ENCODE measurements around the gene MAPK6. TPM values are rescaled to one million over a fixed set of nuclear protein-coding genes. Genes with fewer than 3 reads are reported as not detected.

The MAPK6 gene
- total RNA-seq, 1 donor from 2014 or later, result 98.2 TPM

DNA sequence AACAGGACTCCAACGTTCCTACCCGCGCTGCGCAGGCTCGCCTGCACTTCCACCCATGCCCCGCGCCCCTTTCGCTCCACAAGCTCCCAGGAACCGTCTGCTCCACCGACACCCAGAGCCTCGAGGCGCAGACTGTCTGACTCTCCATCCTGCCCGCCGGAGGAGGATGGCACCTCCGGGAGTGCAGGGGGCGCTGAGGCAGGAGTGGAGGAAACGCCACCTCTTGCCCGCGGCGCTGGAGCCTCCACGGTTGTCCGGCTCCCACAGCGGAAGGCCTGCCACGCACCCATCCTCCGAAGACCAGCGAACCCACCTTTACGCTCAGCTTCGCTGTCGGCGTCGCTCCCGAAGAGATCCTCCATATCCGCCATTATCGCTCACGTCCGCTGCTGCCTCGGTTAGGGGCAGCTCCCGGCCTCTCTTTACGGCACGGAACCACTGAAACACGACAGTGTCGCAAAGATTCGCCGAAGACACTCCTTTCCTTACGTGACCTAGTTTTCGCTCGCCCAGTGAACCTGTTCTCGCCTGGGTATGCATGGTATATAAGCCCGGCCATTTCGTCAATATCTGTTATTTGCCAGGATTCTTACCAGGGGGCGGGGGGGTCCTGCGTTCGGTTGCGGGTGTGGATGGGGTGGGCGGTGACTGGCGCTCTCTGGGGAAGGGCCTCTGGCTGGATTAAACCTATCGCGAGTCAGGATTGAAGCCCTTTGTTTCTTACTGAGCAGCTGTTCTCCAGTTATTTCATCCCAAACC is 47.5 kb upstream of the MAPK6 start, which contains the start of gene LEO1:
Gene LEO1, minus strand, starts transcription at position 404 of the 759 bp plus-strand sequence. Its CDS starts 33 bp downstream, at position 371.
- peak within 1 kb of the TSS; percentile 89 for H3K4me2 ChIP-seq (ENCODE audit: low read length)
- peaks cover 7% of the 10 kb centered on the region for H3K4me1 Mint-ChIP-seq (ENCODE audit: low read depth, unreplicated experiment)
- H3K9me3 Mint-ChIP-seq (ENCODE audit: unreplicated experiment), result peaks cover 2% of the 10 kb centered on the region
- H3K27me3 Mint-ChIP-seq (ENCODE audit: low read depth, unreplicated experiment), result no peaks in the 10 kb centered on the region
- H3K4me3 Mint-ChIP-seq (ENCODE audit: unreplicated experiment), result peak within 1 kb of the TSS; percentile 96
- no peaks in the 10 kb centered on the region for H3K36me3 ChIP-seq (ENCODE audit: insufficient read depth, low read length)
- peaks cover 6% of the 10 kb centered on the region for H3K36me3 Mint-ChIP-seq (ENCODE audit: low read depth, unreplicated experiment)
- peak within 1 kb of the TSS; percentile 76 for H3K4me3 ChIP-seq (ENCODE audit: insufficient read depth, low read depth, low read length)
- FAIRE-seq (peak; percentile 66), DNase-seq (ENCODE audit: low read depth) (peak; percentile 99)
- peaks cover 19% of the 10 kb centered on the region for H4K20me1 ChIP-seq (ENCODE audit: insufficient read depth, low read length)
- TF ChIP-seq EZH2 (IDR thresholded peaks at IDR 0.05; ENCODE audit: insufficient read depth, low read length), result no peak
- peak within 1 kb of the TSS; percentile 86 for H3K27ac ChIP-seq (ENCODE audit: low read depth, low read length)
- H3K9ac ChIP-seq (ENCODE audit: low read length), result peak within 1 kb of the TSS; percentile 89
- H3K79me2 ChIP-seq (ENCODE audit: insufficient read depth, low read length), result peaks cover 51% of the 10 kb centered on the region
- H2AFZ ChIP-seq (ENCODE audit: low read depth, low read length), result peak within 1 kb of the TSS; percentile 95
- no peaks in the 10 kb centered on the region for H3K27me3 ChIP-seq (ENCODE audit: insufficient read depth, low read length)
- peaks cover 6% of the 10 kb centered on the region for H3K4me1 ChIP-seq (ENCODE audit: insufficient read depth, low read length)
- peak within 1 kb of the TSS; percentile 87 for H3K27ac Mint-ChIP-seq (ENCODE audit: unreplicated experiment)
- H3K9me3 ChIP-seq (ENCODE audit: insufficient read depth, low read depth, low read length), result no peaks in the 10 kb centered on the region

DNA sequence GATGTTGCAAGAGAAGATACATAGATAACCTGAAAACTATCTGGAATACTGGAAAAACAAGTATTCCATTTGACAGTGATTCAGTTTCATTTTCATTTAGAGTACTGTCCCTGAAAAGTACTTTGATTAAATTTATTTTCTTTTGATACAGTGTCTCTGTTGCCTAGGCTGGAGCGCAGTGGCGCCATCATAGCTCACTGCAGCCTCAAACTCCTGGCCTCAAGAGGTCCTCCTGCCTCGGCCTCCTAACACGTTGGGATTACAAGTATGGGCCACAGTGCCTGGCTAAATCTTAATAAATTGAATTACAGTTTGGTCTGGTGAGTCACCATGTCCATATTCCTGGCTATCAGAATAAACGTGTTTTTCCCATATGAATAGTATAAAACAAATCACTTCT is 45.8 kb upstream of the MAPK6 start:
- H3K27me3 ChIP-seq (ENCODE audit: insufficient read depth, low read length), result no peaks in the 10 kb centered on the region
- no peak overlapping the region for H3K27ac ChIP-seq (ENCODE audit: low read depth, low read length)
- no peak for FAIRE-seq
- peaks cover 7% of the 10 kb centered on the region for H3K4me1 Mint-ChIP-seq (ENCODE audit: low read depth, unreplicated experiment)
- H3K27ac Mint-ChIP-seq (ENCODE audit: unreplicated experiment), result no peak overlapping the region
- H3K36me3 Mint-ChIP-seq (ENCODE audit: low read depth, unreplicated experiment), result peaks cover 4% of the 10 kb centered on the region
- H3K79me2 ChIP-seq (ENCODE audit: insufficient read depth, low read length), result peaks cover 34% of the 10 kb centered on the region
- no peaks in the 10 kb centered on the region for H3K9me3 Mint-ChIP-seq (ENCODE audit: unreplicated experiment)
- no peak overlapping the region for H3K4me2 ChIP-seq (ENCODE audit: low read length)
- no peak for DNase-seq (ENCODE audit: low read depth)
- H3K9ac ChIP-seq (ENCODE audit: low read length), result no peak overlapping the region
- peak overlapping the region; percentile 68 for H3K4me3 Mint-ChIP-seq (ENCODE audit: unreplicated experiment)
- TF ChIP-seq, protein P1, sequence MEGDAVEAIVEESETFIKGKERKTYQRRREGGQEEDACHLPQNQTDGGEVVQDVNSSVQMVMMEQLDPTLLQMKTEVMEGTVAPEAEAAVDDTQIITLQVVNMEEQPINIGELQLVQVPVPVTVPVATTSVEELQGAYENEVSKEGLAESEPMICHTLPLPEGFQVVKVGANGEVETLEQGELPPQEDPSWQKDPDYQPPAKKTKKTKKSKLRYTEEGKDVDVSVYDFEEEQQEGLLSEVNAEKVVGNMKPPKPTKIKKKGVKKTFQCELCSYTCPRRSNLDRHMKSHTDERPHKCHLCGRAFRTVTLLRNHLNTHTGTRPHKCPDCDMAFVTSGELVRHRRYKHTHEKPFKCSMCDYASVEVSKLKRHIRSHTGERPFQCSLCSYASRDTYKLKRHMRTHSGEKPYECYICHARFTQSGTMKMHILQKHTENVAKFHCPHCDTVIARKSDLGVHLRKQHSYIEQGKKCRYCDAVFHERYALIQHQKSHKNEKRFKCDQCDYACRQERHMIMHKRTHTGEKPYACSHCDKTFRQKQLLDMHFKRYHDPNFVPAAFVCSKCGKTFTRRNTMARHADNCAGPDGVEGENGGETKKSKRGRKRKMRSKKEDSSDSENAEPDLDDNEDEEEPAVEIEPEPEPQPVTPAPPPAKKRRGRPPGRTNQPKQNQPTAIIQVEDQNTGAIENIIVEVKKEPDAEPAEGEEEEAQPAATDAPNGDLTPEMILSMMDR (IDR thresholded peaks at IDR 0.05; ENCODE audit: insufficient read depth, low read depth, low read length), result no peak
- no peak for TF ChIP-seq EZH2 (IDR thresholded peaks at IDR 0.05; ENCODE audit: insufficient read depth, low read length)
- no peaks in the 10 kb centered on the region for H3K9me3 ChIP-seq (ENCODE audit: insufficient read depth, low read depth, low read length)
- no peak overlapping the region for H2AFZ ChIP-seq (ENCODE audit: low read depth, low read length)
- H3K27me3 Mint-ChIP-seq (ENCODE audit: low read depth, unreplicated experiment), result no peaks in the 10 kb centered on the region
- peaks cover 6% of the 10 kb centered on the region for H3K4me1 ChIP-seq (ENCODE audit: insufficient read depth, low read length)
- no peak overlapping the region for H3K4me3 ChIP-seq (ENCODE audit: insufficient read depth, low read depth, low read length)
- H4K20me1 ChIP-seq (ENCODE audit: insufficient read depth, low read length), result peaks cover 19% of the 10 kb centered on the region
- H3K36me3 ChIP-seq (ENCODE audit: insufficient read depth, low read length), result no peaks in the 10 kb centered on the region

DNA sequence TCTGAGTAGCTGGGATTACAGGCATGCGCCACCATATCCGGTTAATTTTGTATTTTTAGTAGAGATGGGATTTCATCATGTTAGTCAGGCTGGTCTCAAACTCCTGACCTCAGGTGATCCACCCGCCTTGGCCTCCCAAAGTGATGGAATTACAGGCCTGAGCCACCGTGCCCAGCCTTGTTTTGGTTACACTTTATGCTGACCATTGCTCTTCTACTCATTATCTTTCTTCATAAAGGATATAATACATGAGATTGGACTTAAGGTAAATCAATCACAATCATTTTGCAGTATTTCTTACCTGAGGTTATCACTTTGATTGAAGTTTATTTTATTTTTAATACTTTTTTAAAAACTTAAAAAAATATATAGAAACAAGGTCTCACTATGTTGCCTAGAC is 45.2 kb upstream of the MAPK6 start:
- peaks cover 4% of the 10 kb centered on the region for H3K36me3 Mint-ChIP-seq (ENCODE audit: low read depth, unreplicated experiment)
- no peak for DNase-seq (ENCODE audit: low read depth)
- Histone ChIP-seq H3K4me1 (ENCODE audit: insufficient read depth, low read length) (peaks cover 6% of the 10 kb centered on the region), H3K27me3 (ENCODE audit: insufficient read depth, low read length) (no peaks in the 10 kb centered on the region), H3K27ac (ENCODE audit: low read depth, low read length) (no peak overlapping the region), H3K79me2 (ENCODE audit: insufficient read depth, low read length) (peaks cover 29% of the 10 kb centered on the region), H3K9me3 (ENCODE audit: insufficient read depth, low read depth, low read length) (no peaks in the 10 kb centered on the region), H4K20me1 (ENCODE audit: insufficient read depth, low read length) (peaks cover 19% of the 10 kb centered on the region), H3K4me3 (ENCODE audit: insufficient read depth, low read depth, low read length) (no peak overlapping the region), H2AFZ (ENCODE audit: low read depth, low read length) (no peak overlapping the region), H3K9ac (ENCODE audit: low read length) (no peak overlapping the region), H3K4me2 (ENCODE audit: low read length) (no peak overlapping the region), H3K36me3 (ENCODE audit: insufficient read depth, low read length) (no peaks in the 10 kb centered on the region)
- H3K9me3 Mint-ChIP-seq (ENCODE audit: unreplicated experiment), result no peaks in the 10 kb centered on the region
- H3K27me3 Mint-ChIP-seq (ENCODE audit: low read depth, unreplicated experiment), result no peaks in the 10 kb centered on the region
- no peak for FAIRE-seq
- peaks cover 7% of the 10 kb centered on the region for H3K4me1 Mint-ChIP-seq (ENCODE audit: low read depth, unreplicated experiment)
- H3K4me3 Mint-ChIP-seq (ENCODE audit: unreplicated experiment), result no peak overlapping the region
- no peak for TF ChIP-seq EZH2 (IDR thresholded peaks at IDR 0.05; ENCODE audit: insufficient read depth, low read length)
- TF ChIP-seq, protein P1 (IDR thresholded peaks at IDR 0.05; ENCODE audit: insufficient read depth, low read depth, low read length), result no peak
- H3K27ac Mint-ChIP-seq (ENCODE audit: unreplicated experiment), result no peak overlapping the region
